Measurements from ENCODE around the gene PARD3B. TPM values are rescaled to one million over a fixed set of nuclear protein-coding genes. Genes with fewer than 3 reads are reported as not detected.
A peak's percentile ranks its signal among the peaks of the same experiment; 100 is the strongest.

The PARD3B gene
- total and polyA plus RNA-seq, 2 of the 4 experiments (the other 2 are of a cell fraction), result 3.3 to 15.6 TPM

GRCh38 chr2:204496779-204497178 lies 48.5 kb upstream of the PARD3B start:
- WGBS, 2 experiments (ENCODE audit: extremely low coverage in 2 of 2, insufficient read length in 1 of 2), result no CpG with 5 or more reads among the region's 4 CpGs
- in situ Hi-C loops (cut with MboI; ENCODE audit: low sequenced_read_pairs), result no loop called here
- BruUV-seq (replicated peaks), result no TSS peak
- Histone ChIP-seq H2BK5ac (ENCODE audit: low read depth, low read length, poor library complexity, severe bottlenecking) (no peak overlapping the region), H3K27ac (ENCODE audit: insufficient read depth, low read length) (no peak overlapping the region), H3K4ac (ENCODE audit: low read depth, low read length) (no peak overlapping the region), H3K27me3 (ENCODE audit: control insufficient read depth, insufficient read depth, low read length) (no peaks in the 10 kb centered on the region), H2AK9ac (replicated peaks; ENCODE audit: low read depth, low read length, poor library complexity) (no peak overlapping the region), H3K4me2 (ENCODE audit: low read depth, low read length) (no peak overlapping the region), H4K20me1 (ENCODE audit: insufficient read depth, low read length) (no peaks in the 10 kb centered on the region), H2BK20ac (ENCODE audit: low read depth, low read length) (no peak overlapping the region), H3K9ac (ENCODE audit: low read depth, low read length) (no peak overlapping the region), H2AK5ac (ENCODE audit: low read depth, low read length) (no peak overlapping the region), H3K14ac (replicated peaks; ENCODE audit: low read depth, low read length) (no peak overlapping the region), H4K5ac (ENCODE audit: low read depth, low read length) (no peak overlapping the region), H3K4me1 (ENCODE audit: control insufficient read depth, insufficient read depth, low read length) (no peaks in the 10 kb centered on the region), H3K4me3 (ENCODE audit: insufficient read depth, low read depth, low read length) (no peak overlapping the region), H3K9me3 (ENCODE audit: control insufficient read depth, insufficient read depth, low read length) (no peaks in the 10 kb centered on the region), H2BK120ac (ENCODE audit: low read depth, low read length) (no peak overlapping the region), H2BK15ac (ENCODE audit: low read depth, low read length) (no peak overlapping the region), H3K56ac (ENCODE audit: extremely low read depth, insufficient read depth, low read length) (no peak overlapping the region), H2AFZ (replicated peaks; ENCODE audit: low read length, poor library complexity) (peak overlapping the region; percentile 16), H3K36me3 (ENCODE audit: control insufficient read depth, insufficient read depth, low read length) (no peaks in the 10 kb centered on the region), H3K9me1 (ENCODE audit: insufficient read depth, low read length) (no peaks in the 10 kb centered on the region), H3K79me1 (ENCODE audit: low read depth in 1 of 2, low read length in 2 of 2) (no peaks in the 10 kb centered on the region), H4K91ac (ENCODE audit: insufficient read depth, low read depth, low read length) (no peak overlapping the region), H3K23ac (ENCODE audit: low read depth, low read length) (no peak overlapping the region), H3K18ac (ENCODE audit: low read depth, low read length) (no peak overlapping the region), H4K8ac (ENCODE audit: low read depth in 2 of 2, low read length in 2 of 2) (no peak overlapping the region)
- ATAC-seq (ENCODE audit: low read depth), result no peak
- intact Hi-C loops (cut with micrococcal nuclease), result no loop called here
- TF ChIP-seq FOS (IDR thresholded peaks at IDR 0.05; ENCODE audit: low read depth, low read length), result no peak
- TF ChIP-seq NFE2L2 (IDR thresholded peaks at IDR 0.05; ENCODE audit: low read depth, low read length), result no peak
- no peak for TF ChIP-seq CEBPB (IDR thresholded peaks at IDR 0.05; ENCODE audit: low read depth, low read length)
- TF ChIP-seq MAFK (IDR thresholded peaks at IDR 0.05; ENCODE audit: low read depth, low read length), result no peak
- TF ChIP-seq MAZ (IDR thresholded peaks at IDR 0.05; ENCODE audit: borderline replicate concordance, low read depth, low read length), result no peak
- no peak for TF ChIP-seq RFX5 (IDR thresholded peaks at IDR 0.05; ENCODE audit: low read depth, low read length)
- TF ChIP-seq POLR2A (IDR thresholded peaks at IDR 0.05; ENCODE audit: low read depth, low read length), result no peak
- TF ChIP-seq USF2 (IDR thresholded peaks at IDR 0.05; ENCODE audit: low read depth, low read length), result no peak
- TF ChIP-seq RAD21 (IDR thresholded peaks at IDR 0.05; ENCODE audit: low read length), result no peak
- ChIA-PET CTCF (no interaction called here), POLR2A (ENCODE audit: unreplicated experiment) (no interaction called here)
- DNase-seq, result no peak
- dilution Hi-C loops (cut with HindIII; ENCODE audit: low sequenced_read_pairs, unreplicated experiment), result no loop called here
